ENCODE data around the gene RELA. TPM values are rescaled to one million over a fixed set of nuclear protein-coding genes. Genes with fewer than 3 reads are reported as not detected.

Gene RELA
- total RNA-seq, 2 donors from 2014 or later = 58.7 to 68.3 TPM

DNA sequence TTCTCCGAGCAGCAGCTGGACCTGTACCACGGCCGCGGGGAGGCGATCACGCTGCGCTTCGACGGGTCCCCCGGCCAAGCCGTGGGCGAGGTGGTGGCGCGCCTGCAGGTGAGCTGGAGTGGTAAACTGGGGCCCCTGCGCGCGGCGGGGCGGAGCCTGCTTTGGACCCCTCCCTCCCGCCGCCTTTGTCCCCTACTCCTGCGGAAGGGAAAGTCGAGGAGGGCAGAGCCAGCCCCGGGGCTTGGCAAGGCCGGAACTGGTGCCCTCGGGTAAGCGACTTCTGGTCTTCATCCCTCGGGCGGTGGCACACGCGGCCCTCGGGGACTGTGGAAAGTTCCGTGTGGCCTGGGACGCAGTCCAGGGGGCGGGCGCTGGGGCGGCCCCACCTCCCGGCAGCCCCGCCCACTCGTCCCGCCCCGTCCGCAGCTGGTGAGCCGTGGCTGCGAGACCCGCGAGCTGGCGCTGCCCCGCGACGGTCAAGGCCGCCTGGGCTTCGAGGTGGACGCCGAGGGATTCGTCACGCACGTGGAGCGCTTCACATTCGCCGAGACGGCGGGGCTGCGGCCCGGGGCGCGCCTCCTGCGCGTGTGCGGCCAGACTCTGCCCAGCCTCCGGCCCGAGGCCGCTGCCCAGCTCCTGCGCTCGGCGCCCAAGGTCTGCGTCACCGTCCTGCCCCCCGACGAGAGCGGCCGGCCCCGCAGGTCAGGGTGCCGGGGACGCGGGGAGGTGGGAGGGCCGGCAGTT, 15.6 kb downstream of the RELA start:
- intact Hi-C loops (cut with DNase I) = no loop called here
- H3K27ac ChIP-seq = peak overlapping the region; percentile 40
- no peaks in the 10 kb centered on the region for H3K27me3 ChIP-seq
- H3K9ac ChIP-seq (ENCODE audit: low read depth in 2 of 2, low read length in 2 of 2) = peak overlapping the region; percentile 40 to 44
- TF ChIP-seq CTCF (IDR thresholded peaks at IDR 0.05) = no peak
- H3K9me3 ChIP-seq = no peaks in the 10 kb centered on the region
- H3K4me1 ChIP-seq = peaks cover 7% of the 10 kb centered on the region
- H3K4me3 ChIP-seq = peak overlapping the region; percentile 58
- no peaks in the 10 kb centered on the region for H3K36me3 ChIP-seq
- DNase-seq = peak; percentile 78

GRCh38 chr11:65646288-65646957, 16.3 kb downstream of the RELA start:
- Histone ChIP-seq H3K36me3 (no peaks in the 10 kb centered on the region), H3K9ac (ENCODE audit: low read depth in 2 of 2, low read length in 2 of 2) (no peak overlapping the region), H3K27me3 (no peaks in the 10 kb centered on the region), H3K27ac (no peak overlapping the region), H3K9me3 (no peaks in the 10 kb centered on the region), H3K4me1 (no peaks in the 10 kb centered on the region), H3K4me3 (peak overlapping the region; percentile 58)
- no peak for TF ChIP-seq CTCF (IDR thresholded peaks at IDR 0.05)
- intact Hi-C loops (cut with DNase I) = no loop called here
- DNase-seq = no peak

GRCh38 chr11:65645710-65646109, 17.0 kb downstream of the RELA start:
- Histone ChIP-seq H3K9ac (ENCODE audit: low read depth in 2 of 2, low read length in 2 of 2) (no peak overlapping the region), H3K27ac (no peak overlapping the region), H3K36me3 (no peaks in the 10 kb centered on the region), H3K4me1 (no peaks in the 10 kb centered on the region), H3K27me3 (no peaks in the 10 kb centered on the region), H3K4me3 (no peak overlapping the region), H3K9me3 (no peaks in the 10 kb centered on the region)
- TF ChIP-seq CTCF (IDR thresholded peaks at IDR 0.05) = no peak
- intact Hi-C loops (cut with DNase I) = no loop called here
- DNase-seq = no peak

- Histone ChIP-seq H3K9me3 (no peaks in the 10 kb centered on the region), H3K36me3 (no peaks in the 10 kb centered on the region), H3K4me3 (no peak overlapping the region), H3K4me1 (no peaks in the 10 kb centered on the region), H3K27ac (no peak overlapping the region), H3K9ac (ENCODE audit: low read depth in 2 of 2, low read length in 2 of 2) (no peak overlapping the region), H3K27me3 (no peaks in the 10 kb centered on the region)
- DNase-seq = no peak
- intact Hi-C loops (cut with DNase I) = no loop called here
- TF ChIP-seq CTCF (IDR thresholded peaks at IDR 0.05) = no peak
Measured at GRCh38 chr11:65644837-65645236, 17.9 kb downstream of the RELA start.

GRCh38 chr11:65643971-65644370, 18.7 kb downstream of the RELA start:
- Histone ChIP-seq H3K27ac (no peak overlapping the region), H3K27me3 (no peaks in the 10 kb centered on the region), H3K9ac (ENCODE audit: low read depth in 2 of 2, low read length in 2 of 2) (no peak overlapping the region), H3K4me1 (no peaks in the 10 kb centered on the region), H3K36me3 (no peaks in the 10 kb centered on the region), H3K4me3 (no peak overlapping the region), H3K9me3 (no peaks in the 10 kb centered on the region)
- no peak for DNase-seq
- intact Hi-C loops (cut with DNase I) = no loop called here
- TF ChIP-seq CTCF (IDR thresholded peaks at IDR 0.05) = no peak

Measured in colonic mucosa (tissue), 4 donors.